ENCODE results near the gene KLHDC7B.

DNA sequence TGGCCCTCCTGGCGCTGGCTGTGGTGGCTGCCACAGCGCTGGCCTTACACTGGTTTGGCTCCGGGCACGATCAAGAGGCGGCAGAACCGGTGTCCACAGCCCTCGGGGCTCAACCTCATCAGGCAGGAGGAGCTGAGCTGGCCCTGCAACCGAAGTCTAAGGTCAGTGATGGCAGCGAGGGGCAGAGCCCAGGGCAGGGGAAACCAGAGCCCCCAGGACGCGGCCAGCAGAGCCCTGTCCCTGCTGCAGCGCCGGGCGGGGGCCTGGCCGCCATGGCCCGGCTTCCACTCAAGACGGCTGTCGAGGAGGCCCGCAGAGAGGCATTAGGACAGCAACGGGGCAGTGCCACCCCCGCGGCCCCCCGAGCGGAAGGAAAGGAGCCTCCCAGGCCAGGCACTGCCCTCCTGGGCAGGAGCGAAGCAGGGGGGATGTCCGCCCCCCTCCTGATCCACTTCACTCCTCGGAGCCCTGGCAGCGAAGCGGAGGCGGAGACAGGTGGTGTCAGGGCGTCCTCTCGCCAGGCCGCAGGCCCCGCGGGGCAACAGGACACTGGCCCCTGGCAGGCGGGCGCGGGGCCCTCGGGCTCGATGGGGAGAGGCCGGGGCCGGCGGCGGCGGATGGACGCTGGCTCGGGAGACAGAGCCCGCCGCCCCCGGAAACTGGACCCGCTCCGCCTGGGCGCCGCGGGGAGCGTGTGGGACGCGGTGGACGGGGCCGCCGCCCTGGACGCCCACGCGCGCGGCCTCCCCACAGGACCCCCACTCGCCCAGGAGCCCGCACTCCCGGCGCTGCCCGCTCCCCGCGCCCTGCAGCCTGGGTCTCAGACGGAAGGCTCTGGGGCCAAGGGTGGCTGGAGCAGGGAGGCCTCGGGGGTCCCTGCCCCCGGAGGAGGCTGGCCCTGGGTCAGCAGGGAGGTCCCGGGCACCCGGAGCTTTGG lies 895 bp downstream of the KLHDC7B start:
- TF ChIP-seq POLR2A (IDR thresholded peaks at IDR 0.05) (no peak), EP300 (IDR thresholded peaks at IDR 0.05) (no peak)
- TF ChIP-seq, protein P1, sequence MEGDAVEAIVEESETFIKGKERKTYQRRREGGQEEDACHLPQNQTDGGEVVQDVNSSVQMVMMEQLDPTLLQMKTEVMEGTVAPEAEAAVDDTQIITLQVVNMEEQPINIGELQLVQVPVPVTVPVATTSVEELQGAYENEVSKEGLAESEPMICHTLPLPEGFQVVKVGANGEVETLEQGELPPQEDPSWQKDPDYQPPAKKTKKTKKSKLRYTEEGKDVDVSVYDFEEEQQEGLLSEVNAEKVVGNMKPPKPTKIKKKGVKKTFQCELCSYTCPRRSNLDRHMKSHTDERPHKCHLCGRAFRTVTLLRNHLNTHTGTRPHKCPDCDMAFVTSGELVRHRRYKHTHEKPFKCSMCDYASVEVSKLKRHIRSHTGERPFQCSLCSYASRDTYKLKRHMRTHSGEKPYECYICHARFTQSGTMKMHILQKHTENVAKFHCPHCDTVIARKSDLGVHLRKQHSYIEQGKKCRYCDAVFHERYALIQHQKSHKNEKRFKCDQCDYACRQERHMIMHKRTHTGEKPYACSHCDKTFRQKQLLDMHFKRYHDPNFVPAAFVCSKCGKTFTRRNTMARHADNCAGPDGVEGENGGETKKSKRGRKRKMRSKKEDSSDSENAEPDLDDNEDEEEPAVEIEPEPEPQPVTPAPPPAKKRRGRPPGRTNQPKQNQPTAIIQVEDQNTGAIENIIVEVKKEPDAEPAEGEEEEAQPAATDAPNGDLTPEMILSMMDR (IDR thresholded peaks at IDR 0.05): no peak
